HepG2 (cell line): ENCODE data around the gene ARHGDIA.

ENCODE experiments used
- CBX2 ChIP-seq, 2 experiments: fragments of 200-600 bp in 1 of 2; sonication (generic); formaldehyde crosslinking in 1 of 2; IDR thresholded peaks; 2 replicates each; pipeline versions ENCODE4 v1.7.0 to v1.8.1; 2018 to 2022; ENCODE audit warnings: low read depth in 2 of 2, low read length in 1 of 2, mild to moderate bottlenecking in 1 of 2, missing genetic modification reagents in 1 of 2
- CTCF ChIP-seq: sonication (generic); formaldehyde crosslinking; IDR thresholded peaks from 2 replicates; pipeline ENCODE4 v1.5.0; 2020; ENCODE audit warnings: mild to moderate bottlenecking, missing genetic modification reagents, moderate library complexity
- DBP ChIP-seq: sonication (generic); formaldehyde crosslinking; IDR thresholded peaks from 2 replicates; pipeline ENCODE4 v1.4.0; 2020; ENCODE audit warnings: missing genetic modification reagents; ENCODE audit errors: not compliant biosample characterization
- KAT8 ChIP-seq: IDR thresholded peaks from 2 replicates; pipeline ENCODE4 v1.6.1; 2016; ENCODE audit warnings: missing genetic modification reagents, missing compliant biosample characterization
- RFX1 ChIP-seq: fragments of 450-650 bp; IDR thresholded peaks from 2 replicates; pipeline ENCODE4 v1.6.1; 2017
- ZNF274 ChIP-seq: sonication (generic); formaldehyde crosslinking; IDR thresholded peaks from 2 replicates; pipeline ENCODE4 v1.5.1; 2020; ENCODE audit warnings: mild to moderate bottlenecking, missing genetic modification reagents
- TF ChIP-seq, protein P1 (sequence below): sonication (generic); formaldehyde crosslinking; IDR thresholded peaks from 2 replicates; pipeline ENCODE4 v1.4.0; 2020; ENCODE audit warnings: missing genetic modification reagents

- no peak; the same call in 1 of the 2 replicates for TF ChIP-seq KAT8 (CRISPR knock-in tag)
- TF ChIP-seq ZNF274: no peak
- no peak for TF ChIP-seq CBX2 (IDR thresholded peaks at IDR 0.05; ENCODE audit: low read depth, low read length)
- no peak for TF ChIP-seq CBX2 (CRISPR knock-in tag; IDR thresholded peaks at IDR 0.05; ENCODE audit: low read depth)
- 0 out of 2 replicates have a peak, but pooled peaks have one; percentile 1 for TF ChIP-seq CTCF (CRISPR knock-in tag)
- no peak for TF ChIP-seq DBP
- TF ChIP-seq, protein P1, sequence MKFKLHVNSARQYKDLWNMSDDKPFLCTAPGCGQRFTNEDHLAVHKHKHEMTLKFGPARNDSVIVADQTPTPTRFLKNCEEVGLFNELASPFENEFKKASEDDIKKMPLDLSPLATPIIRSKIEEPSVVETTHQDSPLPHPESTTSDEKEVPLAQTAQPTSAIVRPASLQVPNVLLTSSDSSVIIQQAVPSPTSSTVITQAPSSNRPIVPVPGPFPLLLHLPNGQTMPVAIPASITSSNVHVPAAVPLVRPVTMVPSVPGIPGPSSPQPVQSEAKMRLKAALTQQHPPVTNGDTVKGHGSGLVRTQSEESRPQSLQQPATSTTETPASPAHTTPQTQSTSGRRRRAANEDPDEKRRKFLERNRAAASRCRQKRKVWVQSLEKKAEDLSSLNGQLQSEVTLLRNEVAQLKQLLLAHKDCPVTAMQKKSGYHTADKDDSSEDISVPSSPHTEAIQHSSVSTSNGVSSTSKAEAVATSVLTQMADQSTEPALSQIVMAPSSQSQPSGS: no peak; the same call in 1 of the 2 replicates
- TF ChIP-seq RFX1: no peak
Measured at GRCh38 chr17:81867991-81868673, 3.0 kb downstream of the ARHGDIA start.
